Thyroid gland (tissue), 4 donors: ENCODE measurements around the gene CDHR5.

ENCODE experiments used
- CTCF ChIP-seq, 6 experiments: fragments of 200-600 bp in 3 of 6; fragments of 450-650 bp in 3 of 6; sonication (generic) in 3 of 6; IDR thresholded peaks; one replicate each; pipeline ENCODE4 v1.5.1; 2016 to 2019; ENCODE audit warnings: antibody characterized with exemption in 6 of 6, mild to moderate bottlenecking in 2 of 6, inconsistent platforms in 1 of 6, moderate library complexity in 1 of 6
- POLR2A ChIP-seq, 2 donors: fragments of 450-650 bp; IDR thresholded peaks; one replicate each; pipeline ENCODE4 v1.6.1; 2017; ENCODE audit warnings: antibody characterized with exemption in 2 of 2, mild to moderate bottlenecking in 2 of 2, moderate library complexity in 1 of 2

- peak; percentile 28 to 81 (median 68) for TF ChIP-seq CTCF (IDR thresholded peaks at IDR 0.05)
- no peak for TF ChIP-seq POLR2A (IDR thresholded peaks at IDR 0.05)
Observed at GRCh38 chr11:662689-663274, 38.0 kb upstream of the CDHR5 start.
